ENCODE measurements around the gene COP1.

DNA sequence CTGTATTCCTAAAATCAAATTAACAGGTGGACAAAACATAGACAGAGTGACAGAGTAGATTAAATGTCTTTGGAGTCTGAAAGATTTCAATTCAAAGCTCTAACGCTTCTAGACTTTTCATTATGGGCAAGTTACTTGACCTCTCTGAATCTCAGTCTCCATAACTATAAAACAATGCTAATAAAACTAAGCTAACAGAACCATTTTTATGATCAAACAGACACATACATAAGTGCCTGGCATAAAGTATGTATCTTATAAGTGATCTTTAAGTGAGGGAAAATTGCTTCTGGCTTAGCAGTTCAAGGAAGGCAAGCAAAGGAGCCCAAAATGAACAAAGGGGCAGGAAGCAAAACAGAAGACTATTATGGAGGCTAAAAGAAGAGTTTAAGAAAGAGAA lies 246.9 kb downstream of the COP1 start:
- no peak for TF ChIP-seq CTCF (IDR thresholded peaks at IDR 0.05)
- TF ChIP-seq POLR2A (IDR thresholded peaks at IDR 0.05) = no peak
